HEK293T (cell line): ENCODE results near the gene ATG101.

ENCODE experiments used
- CTCF ChIA-PET: fragments of 350-600 bp; formaldehyde crosslinking; extraction: SDS; loops from one replicate; lab custom pipeline; 2021; ENCODE audit warnings: antibody characterized with exemption, inconsistent platforms; lab: Yijun Ruan, JAX
- POLR2A ChIA-PET: fragments of 350-600 bp; formaldehyde crosslinking; extraction: SDS; loops from one replicate; lab custom pipeline; 2020; ENCODE audit warnings: antibody characterized with exemption, inconsistent platforms; lab: Yijun Ruan, JAX
- DNase-seq: peaks from one replicate; pipeline ENCODE4 v3.0.0; 2012; ENCODE audit warnings: mixed read lengths; ENCODE audit errors: extremely low spot score
- ARNT ChIP-seq: fragments of 450-650 bp; IDR thresholded peaks from 2 replicates; pipeline ENCODE4 v1.6.1; 2017; ENCODE audit warnings: mild to moderate bottlenecking
- BHLHE40 ChIP-seq: fragments of 450-650 bp; IDR thresholded peaks from 2 replicates; pipeline ENCODE4 v1.6.1; 2016; ENCODE audit warnings: mild to moderate bottlenecking, moderate library complexity, borderline replicate concordance
- CTBP1 ChIP-seq: fragments of 450-650 bp; IDR thresholded peaks from 2 replicates; pipeline ENCODE4 v1.6.1; 2016; ENCODE audit warnings: borderline replicate concordance
- ELF4 ChIP-seq: fragments of 450-650 bp; IDR thresholded peaks from 2 replicates; pipeline ENCODE4 v1.6.1; 2017; ENCODE audit warnings: antibody characterized with exemption
- FOXA1 ChIP-seq: fragments of 450-650 bp; IDR thresholded peaks from 2 replicates; pipeline ENCODE4 v1.6.1; 2016; ENCODE audit warnings: mild to moderate bottlenecking
- FOXK2 ChIP-seq: fragments of 450-650 bp; IDR thresholded peaks from 2 replicates; pipeline ENCODE4 v1.6.1; 2016; ENCODE audit warnings: mild to moderate bottlenecking
- FOXM1 ChIP-seq: fragments of 450-650 bp; IDR thresholded peaks from 2 replicates; pipeline ENCODE4 v1.6.1; 2017; ENCODE audit warnings: mild to moderate bottlenecking, borderline replicate concordance
- HDGF ChIP-seq: fragments of 450-650 bp; IDR thresholded peaks from 2 replicates; pipeline ENCODE4 v1.6.1; 2017; ENCODE audit warnings: antibody characterized with exemption, borderline replicate concordance
- L3MBTL2 ChIP-seq: fragments of 450-650 bp; conservative IDR thresholded peaks from 2 replicates; pipeline ENCODE4 v1.6.1; 2016; ENCODE audit warnings: mild to moderate bottlenecking
- LEF1 ChIP-seq: fragments of 450-650 bp; IDR thresholded peaks from 2 replicates; pipeline ENCODE4 v1.6.1; 2017; ENCODE audit warnings: mild to moderate bottlenecking, borderline replicate concordance
- NFRKB ChIP-seq: fragments of 450-650 bp; IDR thresholded peaks from 2 replicates; pipeline ENCODE4 v1.6.1; 2016; ENCODE audit warnings: mild to moderate bottlenecking, moderate library complexity
- SP1 ChIP-seq: fragments of 450-650 bp; IDR thresholded peaks from 2 replicates; pipeline ENCODE4 v1.6.1; 2017
- SUZ12 ChIP-seq: fragments of 450-650 bp; IDR thresholded peaks from 2 replicates; pipeline ENCODE4 v1.6.1; 2016; ENCODE audit warnings: mild to moderate bottlenecking
- TARDBP ChIP-seq: fragments of 450-650 bp; IDR thresholded peaks from 2 replicates; pipeline ENCODE4 v1.6.1; 2016
- ZNF384 ChIP-seq: fragments of 450-650 bp; IDR thresholded peaks from 2 replicates; pipeline ENCODE4 v1.6.1; 2016
- TF ChIP-seq, protein P1 (sequence below): fragments of 450-650 bp; IDR thresholded peaks from 2 replicates; pipeline ENCODE4 v1.6.1; 2016

ATG101 gene

DNA sequence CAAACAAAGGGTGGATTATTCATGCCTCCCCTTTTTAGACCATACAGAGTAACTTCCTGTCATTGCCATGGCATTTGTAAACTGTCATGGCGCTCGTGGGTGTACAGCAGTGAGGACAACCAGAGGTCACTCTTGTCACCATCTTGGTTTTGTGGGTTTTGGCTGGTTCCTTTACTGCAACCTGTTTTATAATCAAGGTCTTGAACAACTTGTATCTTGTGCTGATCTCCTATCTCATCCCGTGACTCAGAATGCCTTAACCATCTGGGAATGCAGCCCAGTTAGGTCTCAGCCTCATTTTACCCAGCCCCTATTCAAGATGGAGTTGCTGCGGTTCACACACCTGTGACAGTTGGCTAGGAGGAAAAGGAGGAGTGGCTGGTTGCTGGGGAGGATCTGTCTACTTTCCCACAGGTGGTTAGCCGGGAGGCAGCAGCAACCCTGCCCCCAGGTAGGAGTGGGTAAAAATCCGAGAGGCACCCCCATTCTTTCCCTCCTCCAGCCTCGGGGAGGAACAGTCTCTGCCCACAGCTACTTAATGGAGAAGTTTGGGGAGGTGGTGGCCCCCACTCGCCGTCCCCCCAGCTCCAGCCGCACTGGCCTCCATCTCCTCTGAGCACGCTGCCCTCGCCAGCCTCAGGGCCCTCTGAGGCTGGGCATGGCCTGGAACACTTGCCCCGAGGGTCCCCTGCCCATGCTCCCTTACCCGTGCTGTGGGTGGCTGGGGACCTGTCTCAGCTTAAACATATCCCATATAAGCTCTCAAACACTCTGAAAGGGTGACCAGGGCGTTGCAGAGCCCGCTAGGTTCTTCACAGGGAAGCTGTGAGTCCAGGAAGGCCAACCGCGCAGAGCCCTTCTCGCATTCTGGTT is 51.4 kb downstream of the ATG101 start:
- DNase-seq: no peak
- ChIA-PET CTCF (interaction anchor here (0.7 to 1.8 kb wide), 6 partner anchors 11 to 158 kb away, joined by 3 to 9 read pairs (median 4); no protein-coding TSS in a partner anchor), POLR2A (interaction anchor here (1.0 kb wide), 1 partner anchor 96 kb away, joined by 3 read pairs; no protein-coding TSS in a partner anchor)
- TF ChIP-seq ZNF384: no peak
- no peak for TF ChIP-seq L3MBTL2
- no peak for TF ChIP-seq FOXK2

DNA sequence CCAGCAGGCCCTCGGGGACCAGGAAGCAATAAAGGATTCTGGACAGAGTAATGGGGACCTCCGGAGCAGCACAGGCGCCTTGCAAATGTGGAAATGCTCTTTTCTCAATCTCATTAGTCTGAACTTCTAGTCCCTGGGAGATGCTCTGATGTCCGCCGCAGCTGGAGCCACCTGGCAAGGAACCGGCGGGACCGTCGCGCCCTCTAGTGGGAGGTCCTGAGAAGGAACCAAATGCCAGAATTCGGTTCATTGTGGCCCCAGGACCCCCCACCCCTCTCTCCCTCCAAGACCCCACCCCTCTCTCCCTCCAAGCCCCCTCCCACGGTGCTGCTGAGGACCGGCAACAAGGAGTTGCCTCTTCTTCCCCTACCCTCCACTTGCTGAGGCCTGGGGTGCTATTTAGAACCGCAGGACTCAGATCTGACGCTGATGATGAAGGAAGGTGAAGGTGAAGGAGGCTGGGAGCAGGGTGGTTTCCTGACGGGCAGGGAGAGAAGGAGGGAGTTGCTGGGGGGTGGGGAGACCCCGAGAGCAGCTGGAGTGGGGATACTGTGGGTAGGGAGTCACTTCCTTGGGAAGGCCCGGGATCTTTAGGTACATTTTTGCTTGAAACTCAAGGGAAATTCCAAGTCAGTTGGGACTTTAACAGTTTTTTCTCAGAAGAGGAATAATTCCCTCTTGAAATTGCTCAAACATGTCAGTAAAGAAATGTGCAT is 52.2 kb downstream of the ATG101 start:
- CTCF ChIA-PET: interaction anchor here (0.7 to 3.1 kb wide), 6 partner anchors 11 to 157 kb away, joined by 3 to 15 read pairs (median 5); no protein-coding TSS in a partner anchor
- TF ChIP-seq, protein P1, sequence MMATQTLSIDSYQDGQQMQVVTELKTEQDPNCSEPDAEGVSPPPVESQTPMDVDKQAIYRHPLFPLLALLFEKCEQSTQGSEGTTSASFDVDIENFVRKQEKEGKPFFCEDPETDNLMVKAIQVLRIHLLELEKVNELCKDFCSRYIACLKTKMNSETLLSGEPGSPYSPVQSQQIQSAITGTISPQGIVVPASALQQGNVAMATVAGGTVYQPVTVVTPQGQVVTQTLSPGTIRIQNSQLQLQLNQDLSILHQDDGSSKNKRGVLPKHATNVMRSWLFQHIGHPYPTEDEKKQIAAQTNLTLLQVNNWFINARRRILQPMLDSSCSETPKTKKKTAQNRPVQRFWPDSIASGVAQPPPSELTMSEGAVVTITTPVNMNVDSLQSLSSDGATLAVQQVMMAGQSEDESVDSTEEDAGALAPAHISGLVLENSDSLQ: no peak
- no peak for TF ChIP-seq LEF1
- no peak for TF ChIP-seq ELF4
- no peak for TF ChIP-seq CTBP1
- no peak for TF ChIP-seq SUZ12
- TF ChIP-seq HDGF: no peak
- no peak for TF ChIP-seq FOXM1
- no peak for TF ChIP-seq L3MBTL2
- TF ChIP-seq ARNT: no peak
- TF ChIP-seq TARDBP: no peak
- no peak for TF ChIP-seq NFRKB
- no peak for TF ChIP-seq BHLHE40
- POLR2A ChIA-PET: interaction anchor here (1.0 kb wide), 1 partner anchor 97 kb away, joined by 3 read pairs; no protein-coding TSS in a partner anchor
- peak; percentile 80 for DNase-seq

DNA sequence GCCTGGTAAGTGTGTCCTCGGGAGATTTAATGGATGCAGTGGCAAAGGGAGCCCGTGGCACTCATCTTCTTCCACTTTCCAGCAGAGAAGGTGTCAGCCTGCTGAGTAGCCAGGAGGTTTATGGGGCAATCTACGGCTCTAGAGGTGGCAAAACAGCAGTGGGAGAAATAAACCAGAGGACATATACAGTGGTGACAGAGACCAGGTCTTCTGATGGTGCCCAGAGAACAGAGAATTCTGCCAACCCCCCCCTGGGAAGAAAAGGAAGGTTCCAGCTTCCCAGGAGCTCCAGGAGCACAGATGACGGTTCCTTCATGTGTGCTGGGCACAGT is 52.7 kb downstream of the ATG101 start:
- POLR2A ChIA-PET: no interaction called here
- TF ChIP-seq NFRKB (no peak), ARNT (no peak)
- DNase-seq: peak; percentile 4
- CTCF ChIA-PET: interaction anchor here (0.6 to 3.1 kb wide), 4 partner anchors 9 to 157 kb away, joined by 4 to 15 read pairs (median 6); no protein-coding TSS in a partner anchor

DNA sequence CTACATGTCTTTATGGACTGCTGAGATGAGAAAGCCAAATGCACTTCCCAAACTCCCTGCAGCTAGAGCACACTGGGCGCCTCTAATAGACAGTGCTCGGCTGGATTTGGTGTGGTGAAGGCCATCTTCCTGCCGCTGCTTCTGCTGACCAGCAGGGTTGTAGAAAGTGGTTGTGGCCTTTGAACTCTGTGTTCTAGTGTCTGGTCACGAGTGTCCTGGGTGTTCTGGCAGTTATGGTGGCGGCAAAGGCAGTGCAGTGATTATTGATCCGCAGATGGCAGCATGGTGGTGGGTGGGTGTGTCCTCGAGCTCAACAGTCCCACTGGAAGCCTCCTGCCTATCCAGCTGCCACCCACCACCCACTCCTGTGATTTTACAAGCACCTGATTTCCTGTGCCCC is 53.1 kb downstream of the ATG101 start:
- POLR2A ChIA-PET: no interaction called here
- DNase-seq: peak; percentile 1
- TF ChIP-seq TARDBP (no peak), CTBP1 (no peak), HDGF (no peak)
- TF ChIP-seq, protein P1: no peak
- CTCF ChIA-PET: interaction anchor here (0.6 to 3.1 kb wide), 4 partner anchors 9 to 157 kb away, joined by 4 to 15 read pairs (median 6); no protein-coding TSS in a partner anchor

DNA sequence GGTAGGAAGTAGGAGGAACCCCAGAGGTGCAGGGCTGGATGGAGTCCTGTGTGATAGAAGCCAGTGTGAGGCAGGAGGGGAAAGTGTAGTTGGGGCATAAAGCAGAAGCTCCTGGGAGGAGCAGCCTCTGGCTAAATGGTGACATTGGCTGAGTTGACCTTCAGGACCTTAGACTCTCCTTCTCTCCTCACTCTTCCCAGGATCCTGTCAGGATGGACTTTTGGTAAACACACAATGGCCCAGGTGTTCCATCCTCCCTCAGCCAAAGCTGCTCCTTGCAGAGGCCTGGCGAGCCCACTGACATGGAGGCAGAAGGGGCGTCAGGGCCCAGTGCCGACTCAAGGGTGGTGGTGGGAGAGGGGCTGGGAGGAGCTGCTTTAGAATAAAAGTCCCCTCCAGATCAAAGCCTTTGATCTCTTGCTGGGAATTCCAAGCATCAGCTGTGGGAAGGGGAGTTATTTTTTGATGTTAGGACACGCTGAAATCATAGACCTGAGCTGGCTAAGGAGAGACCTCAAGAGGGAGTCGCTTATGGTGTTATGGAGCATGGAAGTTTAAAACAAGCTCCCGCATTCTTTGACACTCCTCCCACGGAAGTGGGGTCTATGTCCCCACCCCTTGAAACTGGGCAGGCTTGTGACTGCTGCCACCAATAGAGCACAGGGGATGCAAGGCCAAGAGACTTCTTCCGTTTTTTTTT is 53.9 kb downstream of the ATG101 start:
- ChIA-PET CTCF (interaction anchor here (0.6 to 3.1 kb wide), 4 partner anchors 98 to 209 kb away, joined by 3 to 15 read pairs (median 4); no protein-coding TSS in a partner anchor), POLR2A (no interaction called here)
- peak; percentile 3 for DNase-seq
- TF ChIP-seq SUZ12 (no peak), FOXK2 (no peak), ARNT (no peak), FOXA1 (no peak), NFRKB (no peak), SP1 (no peak), ZNF384 (no peak), CTBP1 (no peak), ELF4 (no peak), HDGF (no peak), TARDBP (no peak), L3MBTL2 (no peak), BHLHE40 (no peak), LEF1 (no peak), FOXM1 (no peak)
- TF ChIP-seq, protein P1: no peak
